Measurements from ENCODE around the gene TLCD2. TPM values are rescaled to one million over a fixed set of nuclear protein-coding genes. Genes with fewer than 3 reads are reported as not detected.
A peak's percentile ranks its signal among the peaks of the same experiment; 100 is the strongest.
"Not testable (repeated sequence)": the region's sequence is repeated elsewhere in the genome, so short reads cannot be mapped to it uniquely, and the experiment has no call there.

Gene TLCD2
- total RNA-seq, 2 donors from 2014 or later = 3.7 to 6.0 TPM

GRCh38 chr17:1724351-1724868 lies 14.2 kb upstream of the TLCD2 start, which contains the start of gene WDR81:
TSS of gene WDR81 (plus strand) at chr17:1724704. CDS start at chr17:1724960, 256 bp downstream.
- DNase-seq (peak; percentile 97), ATAC-seq (peak; percentile 85 to 92)
- intact Hi-C loops (cut with DNase I) = loop anchor here (5.0 kb wide), 2 partner anchors 58 to 153 kb away; no protein-coding TSS in a partner anchor

- not testable (repeated sequence) for ATAC-seq, DNase-seq
- intact Hi-C loops (cut with DNase I) = loop anchor here (5.0 kb wide), 2 partner anchors 60 to 155 kb away; no protein-coding TSS in a partner anchor
These were observed 11.8 kb upstream of the TLCD2 start for GRCh38 chr17:1722022-1722421.

GRCh38 chr17:1720856-1721386 lies 10.7 kb upstream of the TLCD2 start:
- DNase-seq (peak; percentile 67), ATAC-seq (no peak)
- intact Hi-C loops (cut with DNase I) = loop anchor here (5.0 kb wide), 2 partner anchors 61 to 156 kb away; no protein-coding TSS in a partner anchor

GRCh38 chr17:1718362-1719165 lies 8.4 kb upstream of the TLCD2 start:
- ATAC-seq (no peak), DNase-seq (peak; percentile 37)
- intact Hi-C loops (cut with DNase I) = loop anchor here in 1 of 2 donors (5.0 kb wide), 1 partner anchor 309 kb away; the partner anchor contains the start of gene RTN4RL1

- intact Hi-C loops (cut with DNase I) = loop anchor here in 1 of 2 donors (2.0 to 5.0 kb wide), 2 partner anchors 70 to 310 kb away; partner anchors contain the start of gene RTN4RL1
- DNase-seq = peak; percentile 92
- peak; percentile 57 to 70 for ATAC-seq
These were observed 6.9 kb upstream of the TLCD2 start for GRCh38 chr17:1716912-1717695.

- intact Hi-C loops (cut with DNase I) = loop anchor here in 1 of 2 donors (2.0 to 5.0 kb wide), 2 partner anchors 71 to 311 kb away; partner anchors contain the start of gene RTN4RL1
- peak; percentile 74 to 79 for ATAC-seq
- peak; percentile 100 for DNase-seq
These were observed 6.1 kb upstream of the TLCD2 start for GRCh38 chr17:1716076-1716911.

GRCh38 chr17:1715803-1716075 lies 5.6 kb upstream of the TLCD2 start:
- ATAC-seq = no peak
- DNase-seq = no peak
- intact Hi-C loops (cut with DNase I) = loop anchor here in 1 of 2 donors (2.0 to 5.0 kb wide), 2 partner anchors 71 to 312 kb away; partner anchors contain the start of gene RTN4RL1

GRCh38 chr17:1714980-1715802 lies 5.0 kb upstream of the TLCD2 start:
- intact Hi-C loops (cut with DNase I) = loop anchor here in 1 of 2 donors (5.0 kb wide), 2 partner anchors 43 to 312 kb away; partner anchors contain the start of gene RTN4RL1
- ATAC-seq (peak; percentile 51 to 61), DNase-seq (peak; percentile 94)

GRCh38 chr17:1714427-1714979 lies 4.3 kb upstream of the TLCD2 start:
- ATAC-seq (peak; percentile 56 to 57), DNase-seq (peak; percentile 99)
- intact Hi-C loops (cut with DNase I) = loop anchor here in 1 of 2 donors (5.0 kb wide), 1 partner anchor 42 kb away; no protein-coding TSS in a partner anchor

GRCh38 chr17:1713878-1714426 lies 3.8 kb upstream of the TLCD2 start:
- DNase-seq (no peak), ATAC-seq (no peak)
- intact Hi-C loops (cut with DNase I) = loop anchor here in 1 of 2 donors (5.0 kb wide), 1 partner anchor 42 kb away; no protein-coding TSS in a partner anchor

GRCh38 chr17:1713160-1713877 lies 3.1 kb upstream of the TLCD2 start:
- ATAC-seq (no peak), DNase-seq (no peak)
- intact Hi-C loops (cut with DNase I) = loop anchor here in 1 of 2 donors (5.0 kb wide), 1 partner anchor 41 kb away; no protein-coding TSS in a partner anchor

- no peak for ATAC-seq
- intact Hi-C loops (cut with DNase I) = loop anchor here in 1 of 2 donors (5.0 kb wide), 1 partner anchor 40 kb away; no protein-coding TSS in a partner anchor
- DNase-seq = no peak
These were observed 2.1 kb upstream of the TLCD2 start for GRCh38 chr17:1712271-1712670.

- intact Hi-C loops (cut with DNase I) = loop anchor here in 1 of 2 donors (5.0 kb wide), 1 partner anchor 40 kb away; no protein-coding TSS in a partner anchor
- DNase-seq (no peak), ATAC-seq (no peak)
These were observed 1.6 kb upstream of the TLCD2 start for GRCh38 chr17:1711804-1712203.

GRCh38 chr17:1710807-1711553 lies 803 bp upstream of the TLCD2 start:
- intact Hi-C loops (cut with DNase I) = loop anchor here in 1 of 2 donors (5.0 kb wide), 1 partner anchor 39 kb away; no protein-coding TSS in a partner anchor
- ATAC-seq = no peak
- DNase-seq = no peak

- ATAC-seq (peak; percentile 4), DNase-seq (peak; percentile 51)
- intact Hi-C loops (cut with DNase I) = no loop called here
These were observed 700 bp downstream of the TLCD2 start for GRCh38 chr17:1709403-1709951.
